Mammary epithelial cell (primary cell): Measurements from ENCODE around the gene TIPARP.

ENCODE experiments used
- EZH2 ChIP-seq: IDR thresholded peaks from 2 replicates; pipeline ENCODE4 v1.6.1; 2012; ENCODE audit warnings: low read length, inconsistent platforms, borderline replicate concordance
- TF ChIP-seq, protein P1 (sequence below), 2 donors: IDR thresholded peaks in 1 of 2; conservative IDR thresholded peaks in 1 of 2; 2 replicates each; pipeline ENCODE4 v1.5.1; 2011 to 2012; ENCODE audit warnings: inconsistent platforms in 2 of 2, low read length in 2 of 2, mild to moderate bottlenecking in 2 of 2, control low read depth in 1 of 2, low read depth in 1 of 2; ENCODE audit not compliant: insufficient read depth in 1 of 2; ENCODE audit errors: extremely low read depth in 1 of 2

DNA sequence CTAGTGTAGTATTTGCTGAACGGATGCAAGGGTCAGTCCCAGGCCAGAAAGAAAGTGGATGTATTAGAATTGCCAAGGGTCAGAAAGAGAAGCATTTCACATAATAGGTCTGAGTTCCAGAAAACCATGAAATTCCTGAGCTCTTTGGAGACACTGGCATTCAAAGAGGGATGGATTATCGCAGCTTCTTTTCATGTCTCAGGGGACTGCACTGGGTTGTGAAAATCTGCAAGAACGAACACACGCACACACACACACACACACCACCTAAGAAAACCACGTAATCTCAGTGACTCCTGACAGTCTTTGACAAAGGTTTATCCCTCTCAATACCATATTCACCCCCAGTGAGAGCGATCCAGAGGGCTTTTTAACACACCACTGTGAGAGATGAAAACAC lies 57.9 kb downstream of the TIPARP start:
- TF ChIP-seq, protein P1, sequence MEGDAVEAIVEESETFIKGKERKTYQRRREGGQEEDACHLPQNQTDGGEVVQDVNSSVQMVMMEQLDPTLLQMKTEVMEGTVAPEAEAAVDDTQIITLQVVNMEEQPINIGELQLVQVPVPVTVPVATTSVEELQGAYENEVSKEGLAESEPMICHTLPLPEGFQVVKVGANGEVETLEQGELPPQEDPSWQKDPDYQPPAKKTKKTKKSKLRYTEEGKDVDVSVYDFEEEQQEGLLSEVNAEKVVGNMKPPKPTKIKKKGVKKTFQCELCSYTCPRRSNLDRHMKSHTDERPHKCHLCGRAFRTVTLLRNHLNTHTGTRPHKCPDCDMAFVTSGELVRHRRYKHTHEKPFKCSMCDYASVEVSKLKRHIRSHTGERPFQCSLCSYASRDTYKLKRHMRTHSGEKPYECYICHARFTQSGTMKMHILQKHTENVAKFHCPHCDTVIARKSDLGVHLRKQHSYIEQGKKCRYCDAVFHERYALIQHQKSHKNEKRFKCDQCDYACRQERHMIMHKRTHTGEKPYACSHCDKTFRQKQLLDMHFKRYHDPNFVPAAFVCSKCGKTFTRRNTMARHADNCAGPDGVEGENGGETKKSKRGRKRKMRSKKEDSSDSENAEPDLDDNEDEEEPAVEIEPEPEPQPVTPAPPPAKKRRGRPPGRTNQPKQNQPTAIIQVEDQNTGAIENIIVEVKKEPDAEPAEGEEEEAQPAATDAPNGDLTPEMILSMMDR (conservative IDR thresholded peaks at IDR 0.05 in 1 of 2, IDR thresholded peaks at IDR 0.05 in 1 of 2; ENCODE audit: extremely low read depth in 1 of 2, insufficient read depth in 1 of 2, low read depth in 1 of 2, low read length in 2 of 2): no peak
- no peak for TF ChIP-seq EZH2
